Measurements from ENCODE around the gene AFF2.

The AFF2 gene

GRCh38 chrX:148470324-148470723, 30.1 kb upstream of the AFF2 start:
- no peak overlapping the region for H4K91ac ChIP-seq (ENCODE audit: low read depth, low read length, poor library complexity)
- no peak overlapping the region for H3K9ac ChIP-seq (ENCODE audit: low read depth, low read length, poor library complexity)
- no peak overlapping the region for H2BK120ac ChIP-seq (ENCODE audit: low read depth, low read length)
- H3K4me1 ChIP-seq (ENCODE audit: control insufficient read depth in 2 of 2, insufficient read depth in 1 of 2, low read depth in 1 of 2, low read length in 2 of 2): no peaks in the 10 kb centered on the region
- no peak overlapping the region for H2AK5ac ChIP-seq (ENCODE audit: low read depth, low read length)
- H3K4ac ChIP-seq (ENCODE audit: low read length): no peak overlapping the region
- no peak overlapping the region for H3K14ac ChIP-seq (ENCODE audit: low read length)
- no peak overlapping the region for H2BK5ac ChIP-seq (ENCODE audit: low read length)
- no peak overlapping the region for H2AFZ ChIP-seq (ENCODE audit: low read length)
- H4K8ac ChIP-seq (ENCODE audit: low read depth, low read length): no peak overlapping the region
- no peak overlapping the region for H3K27ac ChIP-seq (replicated peaks; ENCODE audit: low read length)
- H3K27me3 ChIP-seq (ENCODE audit: control insufficient read depth in 3 of 3, insufficient read depth in 3 of 3, low read depth in 1 of 3, low read length in 3 of 3): no peaks in the 10 kb centered on the region
- H3K4me3 ChIP-seq (ENCODE audit: low read length in 2 of 2): no peak overlapping the region
- no peaks in the 10 kb centered on the region for H3K36me3 ChIP-seq (replicated peaks in 1 of 2; ENCODE audit: control insufficient read depth in 2 of 2, insufficient read depth in 2 of 2, low read length in 2 of 2)
- no peak overlapping the region for H2BK12ac ChIP-seq (ENCODE audit: low read length)
- H3K18ac ChIP-seq (ENCODE audit: low read length): no peak overlapping the region
- no peaks in the 10 kb centered on the region for H3K79me1 ChIP-seq (ENCODE audit: low read depth, low read length)
- H3K9me3 ChIP-seq (replicated peaks in 1 of 2; ENCODE audit: control insufficient read depth in 2 of 2, insufficient read depth in 1 of 2, low read depth in 1 of 2, low read length in 2 of 2): no peaks in the 10 kb centered on the region
- WGBS, 2 donors (ENCODE audit: extremely low coverage in 2 of 2, insufficient read length in 2 of 2, insufficient replicate concordance in 1 of 2): no CpG with 5 or more reads among the region's 2 CpGs
- no peak for DNase-seq (ENCODE audit: low spot score)
- no peak overlapping the region for H3K4me2 ChIP-seq (ENCODE audit: insufficient read depth, low read length, poor library complexity, severe bottlenecking)
- H3K23ac ChIP-seq (ENCODE audit: low read depth, low read length, poor library complexity): no peak overlapping the region
- no peak overlapping the region for H2BK15ac ChIP-seq (ENCODE audit: low read length)

DNA sequence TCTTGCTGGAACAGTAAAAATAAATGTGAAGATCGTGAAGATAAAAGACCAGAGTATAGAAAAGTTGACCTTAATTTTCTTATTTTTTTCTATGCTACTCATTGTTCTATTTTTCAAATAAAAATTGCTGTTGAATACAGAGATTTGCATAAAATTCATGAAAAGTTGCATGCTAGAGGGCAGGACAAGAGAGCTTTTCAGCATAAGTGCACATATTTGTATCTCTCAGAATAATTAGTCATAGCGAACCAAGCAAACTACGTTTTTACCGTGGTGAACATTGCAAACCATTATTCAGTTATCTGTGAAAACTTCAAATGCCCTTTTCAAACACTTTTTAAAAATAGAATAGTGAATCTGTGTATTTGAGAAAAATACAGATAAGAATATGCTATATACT, 26.4 kb upstream of the AFF2 start:
- no peak for DNase-seq (ENCODE audit: low spot score)
- Histone ChIP-seq H2BK120ac (ENCODE audit: low read depth, low read length) (no peak overlapping the region), H3K9ac (ENCODE audit: low read depth, low read length, poor library complexity) (no peak overlapping the region), H3K27ac (replicated peaks; ENCODE audit: low read length) (no peak overlapping the region), H3K4me1 (ENCODE audit: control insufficient read depth in 2 of 2, insufficient read depth in 1 of 2, low read depth in 1 of 2, low read length in 2 of 2) (no peaks in the 10 kb centered on the region), H4K91ac (ENCODE audit: low read depth, low read length, poor library complexity) (no peak overlapping the region), H3K27me3 (ENCODE audit: control insufficient read depth in 3 of 3, insufficient read depth in 3 of 3, low read depth in 1 of 3, low read length in 3 of 3) (no peaks in the 10 kb centered on the region), H3K18ac (ENCODE audit: low read length) (no peak overlapping the region), H3K4ac (ENCODE audit: low read length) (no peak overlapping the region), H3K14ac (ENCODE audit: low read length) (no peak overlapping the region), H2AFZ (ENCODE audit: low read length) (no peak overlapping the region), H2BK5ac (ENCODE audit: low read length) (no peak overlapping the region), H3K9me3 (replicated peaks in 1 of 2; ENCODE audit: control insufficient read depth in 2 of 2, insufficient read depth in 1 of 2, low read depth in 1 of 2, low read length in 2 of 2) (no peaks in the 10 kb centered on the region), H2BK12ac (ENCODE audit: low read length) (no peak overlapping the region), H4K8ac (ENCODE audit: low read depth, low read length) (no peak overlapping the region), H3K23ac (ENCODE audit: low read depth, low read length, poor library complexity) (no peak overlapping the region), H3K36me3 (replicated peaks in 1 of 2; ENCODE audit: control insufficient read depth in 2 of 2, insufficient read depth in 2 of 2, low read length in 2 of 2) (no peaks in the 10 kb centered on the region), H2AK5ac (ENCODE audit: low read depth, low read length) (no peak overlapping the region), H3K4me3 (ENCODE audit: low read length in 2 of 2) (no peak overlapping the region), H3K4me2 (ENCODE audit: insufficient read depth, low read length, poor library complexity, severe bottlenecking) (no peak overlapping the region), H3K79me1 (ENCODE audit: low read depth, low read length) (no peaks in the 10 kb centered on the region), H2BK15ac (ENCODE audit: low read length) (no peak overlapping the region)
- no CpG with 5 or more reads among the region's 4 CpGs for WGBS, 2 donors (ENCODE audit: extremely low coverage in 2 of 2, insufficient read length in 2 of 2, insufficient replicate concordance in 1 of 2)

- Histone ChIP-seq H3K36me3 (replicated peaks in 1 of 2; ENCODE audit: control insufficient read depth in 2 of 2, insufficient read depth in 2 of 2, low read length in 2 of 2) (no peaks in the 10 kb centered on the region), H3K9ac (ENCODE audit: low read depth, low read length, poor library complexity) (no peak overlapping the region), H3K14ac (ENCODE audit: low read length) (no peak overlapping the region), H3K4me1 (ENCODE audit: control insufficient read depth in 2 of 2, insufficient read depth in 1 of 2, low read depth in 1 of 2, low read length in 2 of 2) (no peaks in the 10 kb centered on the region), H2BK120ac (ENCODE audit: low read depth, low read length) (no peak overlapping the region), H3K9me3 (replicated peaks in 1 of 2; ENCODE audit: control insufficient read depth in 2 of 2, insufficient read depth in 1 of 2, low read depth in 1 of 2, low read length in 2 of 2) (no peaks in the 10 kb centered on the region), H4K91ac (ENCODE audit: low read depth, low read length, poor library complexity) (no peak overlapping the region), H2AFZ (ENCODE audit: low read length) (no peak overlapping the region), H2BK5ac (ENCODE audit: low read length) (no peak overlapping the region), H3K4me3 (ENCODE audit: low read length in 2 of 2) (no peak overlapping the region), H3K4me2 (ENCODE audit: insufficient read depth, low read length, poor library complexity, severe bottlenecking) (no peak overlapping the region), H2BK15ac (ENCODE audit: low read length) (no peak overlapping the region), H3K23ac (ENCODE audit: low read depth, low read length, poor library complexity) (no peak overlapping the region), H3K79me1 (ENCODE audit: low read depth, low read length) (no peaks in the 10 kb centered on the region), H4K8ac (ENCODE audit: low read depth, low read length) (no peak overlapping the region), H3K18ac (ENCODE audit: low read length) (no peak overlapping the region), H3K27ac (replicated peaks; ENCODE audit: low read length) (no peak overlapping the region), H3K4ac (ENCODE audit: low read length) (no peak overlapping the region), H2AK5ac (ENCODE audit: low read depth, low read length) (no peak overlapping the region), H3K27me3 (ENCODE audit: control insufficient read depth in 3 of 3, insufficient read depth in 3 of 3, low read depth in 1 of 3, low read length in 3 of 3) (no peaks in the 10 kb centered on the region), H2BK12ac (ENCODE audit: low read length) (no peak overlapping the region)
- DNase-seq (ENCODE audit: low spot score): no peak
- WGBS, 2 donors (ENCODE audit: extremely low coverage in 2 of 2, insufficient read length in 2 of 2, insufficient replicate concordance in 1 of 2): no CpG with 5 or more reads among the region's 2 CpGs
Measured at GRCh38 chrX:148492057-148492456, 8.4 kb upstream of the AFF2 start.

DNA sequence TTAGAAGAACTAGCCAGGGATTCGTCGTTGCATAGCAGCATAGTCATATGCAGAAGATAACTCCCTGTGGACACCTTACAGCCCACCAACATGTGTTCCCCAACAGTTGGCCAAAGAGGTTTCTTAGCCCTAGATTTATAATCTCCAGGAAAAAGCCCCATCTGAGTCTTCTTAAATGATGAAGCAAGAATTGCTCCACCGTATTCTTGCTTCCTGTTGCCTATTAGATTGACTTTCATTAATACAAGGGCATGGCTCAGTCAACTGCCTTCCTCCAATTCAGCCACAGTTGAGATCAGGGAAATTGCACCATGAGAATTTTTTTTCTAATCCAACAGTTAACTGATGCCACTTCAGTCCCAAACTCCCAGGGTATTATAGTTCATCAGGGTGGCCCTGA, 5.2 kb upstream of the AFF2 start:
- Histone ChIP-seq H2AK5ac (ENCODE audit: low read depth, low read length) (no peak overlapping the region), H2BK12ac (ENCODE audit: low read length) (no peak overlapping the region), H4K91ac (ENCODE audit: low read depth, low read length, poor library complexity) (no peak overlapping the region), H3K9me3 (replicated peaks in 1 of 2; ENCODE audit: control insufficient read depth in 2 of 2, insufficient read depth in 1 of 2, low read depth in 1 of 2, low read length in 2 of 2) (no peaks in the 10 kb centered on the region), H3K4ac (ENCODE audit: low read length) (no peak overlapping the region), H3K4me3 (ENCODE audit: low read length in 2 of 2) (no peak overlapping the region), H3K79me1 (ENCODE audit: low read depth, low read length) (no peaks in the 10 kb centered on the region), H3K18ac (ENCODE audit: low read length) (no peak overlapping the region), H4K8ac (ENCODE audit: low read depth, low read length) (no peak overlapping the region), H2BK5ac (ENCODE audit: low read length) (no peak overlapping the region), H3K23ac (ENCODE audit: low read depth, low read length, poor library complexity) (no peak overlapping the region), H3K27ac (replicated peaks; ENCODE audit: low read length) (no peak overlapping the region), H3K4me2 (ENCODE audit: insufficient read depth, low read length, poor library complexity, severe bottlenecking) (no peak overlapping the region), H3K36me3 (replicated peaks in 1 of 2; ENCODE audit: control insufficient read depth in 2 of 2, insufficient read depth in 2 of 2, low read length in 2 of 2) (no peaks in the 10 kb centered on the region), H3K4me1 (ENCODE audit: control insufficient read depth in 2 of 2, insufficient read depth in 1 of 2, low read depth in 1 of 2, low read length in 2 of 2) (peaks cover 0 to 2% of the 10 kb centered on the region in 2 donors), H3K14ac (ENCODE audit: low read length) (no peak overlapping the region), H2BK120ac (ENCODE audit: low read depth, low read length) (no peak overlapping the region), H3K9ac (ENCODE audit: low read depth, low read length, poor library complexity) (no peak overlapping the region), H2AFZ (ENCODE audit: low read length) (no peak overlapping the region), H2BK15ac (ENCODE audit: low read length) (no peak overlapping the region), H3K27me3 (ENCODE audit: control insufficient read depth in 3 of 3, insufficient read depth in 3 of 3, low read depth in 1 of 3, low read length in 3 of 3) (peaks cover 0 to 11% (median 0%) of the 10 kb centered on the region in 3 experiments)
- no CpG with 5 or more reads among the region's 3 CpGs for WGBS, 2 donors (ENCODE audit: extremely low coverage in 2 of 2, insufficient read length in 2 of 2, insufficient replicate concordance in 1 of 2)
- DNase-seq (ENCODE audit: low spot score): no peak

Measured in neuronal stem cell (in vitro differentiated cells).